HepG2 (cell line): ENCODE results near the gene PDZD4. TPM values are rescaled to one million over a fixed set of nuclear protein-coding genes. Genes with fewer than 3 reads are reported as not detected.

Source experiments
- SRY ChIP-seq: sonication (generic); formaldehyde crosslinking; IDR thresholded peaks from 2 replicates; pipeline ENCODE4 v1.8.0; 2022; ENCODE audit warnings: mild to moderate bottlenecking, missing genetic modification reagents
- THYN1 ChIP-seq: sonication (generic); formaldehyde crosslinking; IDR thresholded peaks from 2 replicates; pipeline ENCODE4 v1.8.1; 2023; ENCODE audit warnings: low read depth, mild to moderate bottlenecking, moderate library complexity, missing genetic modification reagents, borderline replicate concordance
- ZFP41 ChIP-seq: sonication (generic); formaldehyde crosslinking; IDR thresholded peaks from 2 replicates; pipeline ENCODE4 v1.4.0; 2020; ENCODE audit warnings: mild to moderate bottlenecking, missing genetic modification reagents, borderline replicate concordance
- ZKSCAN8 ChIP-seq: IDR thresholded peaks from 2 replicates; pipeline ENCODE4 v1.6.1; 2016; ENCODE audit warnings: borderline replicate concordance, missing genetic modification reagents, missing compliant biosample characterization
- ZNF44 ChIP-seq: sonication (generic); formaldehyde crosslinking; IDR thresholded peaks from 2 replicates; pipeline ENCODE4 v1.5.1; 2020; ENCODE audit warnings: mild to moderate bottlenecking, missing genetic modification reagents
- ZNF501 ChIP-seq: sonication (generic); formaldehyde crosslinking; IDR thresholded peaks from 2 replicates; pipeline ENCODE4 v1.5.1; 2020; ENCODE audit warnings: mild to moderate bottlenecking, moderate library complexity, missing genetic modification reagents
- ZNF572 ChIP-seq: sonication (generic); formaldehyde crosslinking; IDR thresholded peaks from 2 replicates; pipeline ENCODE4 v1.5.1; 2020; ENCODE audit warnings: mild to moderate bottlenecking, missing genetic modification reagents
- polyA plus RNA-seq, 8 experiments: library from polyadenylated mRNA; depleted of rRNA in 3 of 8; stranded (reverse) in 7 of 8; unstranded in 1 of 8; fragments of >200 nt; fragmentation: Illumina TruSeq in 4 of 8; extraction: Trizol in 4 of 8; gene quantifications; 2 replicates each; pipeline versions ENCODE4 v1.2.1 to v1.2.3, GENCODE V29; 2011 to 2016; ENCODE audit warnings: low read depth in 4 of 8, missing spikeins in 1 of 8, mixed read lengths in 1 of 8; ENCODE audit not compliant: insufficient read depth in 1 of 8
- total RNA-seq, 5 experiments: library from RNA; depleted of rRNA; stranded (reverse); fragments of >200 nt; fragmentation: Illumina TruSeq; extraction: Trizol; gene quantifications; 2 replicates each; pipeline ENCODE4 v1.2.3, GENCODE V29; 2016; ENCODE audit warnings: low read depth in 1 of 5
- TF ChIP-seq, protein P1 (sequence below): sonication (generic); formaldehyde crosslinking; IDR thresholded peaks from 2 replicates; pipeline ENCODE4 v1.8.1; 2023; ENCODE audit warnings: mild to moderate bottlenecking, missing genetic modification reagents
- TF ChIP-seq, protein P2 (sequence below): sonication (generic); formaldehyde crosslinking; IDR thresholded peaks from 2 replicates; pipeline ENCODE4 v1.4.0; 2020; ENCODE audit warnings: missing genetic modification reagents
- TF ChIP-seq, protein P3 (sequence below): IDR thresholded peaks from 2 replicates; pipeline ENCODE4 v1.6.1; 2016

Gene PDZD4
- total and polyA plus RNA-seq, 2 of the 13 experiments (the other 11 are each of a cell fraction or from before 2014, with no cell fraction given), result not detected

DNA sequence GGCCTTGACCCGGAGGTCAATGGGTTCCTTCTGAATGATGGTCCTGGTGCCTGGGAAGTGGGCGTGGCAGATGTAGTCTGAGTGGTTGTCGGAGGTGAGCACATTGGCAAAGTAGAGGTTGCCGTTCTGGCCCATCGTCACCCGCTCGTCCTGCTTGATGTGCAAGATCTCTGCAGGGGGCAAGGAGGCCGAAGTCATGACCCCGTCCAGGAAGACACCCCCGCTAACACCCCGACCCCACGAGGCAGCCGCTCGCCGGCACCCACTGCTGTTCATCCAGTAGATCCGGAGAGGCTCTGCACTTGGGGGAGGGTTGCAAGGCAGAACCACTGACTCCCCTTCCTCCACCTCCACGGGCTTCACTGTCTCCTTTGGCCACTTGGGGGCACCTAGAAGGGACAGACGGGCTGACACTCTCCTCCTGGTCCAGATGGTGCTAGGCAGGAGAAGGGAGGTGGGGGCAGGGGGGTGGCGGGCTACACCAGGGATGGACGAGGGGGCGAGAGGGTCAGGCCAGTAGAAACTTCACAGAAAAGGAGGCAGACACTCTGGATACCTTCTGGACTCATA, 40.5 kb upstream of the PDZD4 start (continued):
- TF ChIP-seq ZNF501 (CRISPR knock-in tag) (no peak), ZKSCAN8 (CRISPR knock-in tag) (no peak), ZNF44 (CRISPR knock-in tag) (no peak), THYN1 (CRISPR knock-in tag) (no peak), ZFP41 (CRISPR knock-in tag) (no peak), ZNF572 (CRISPR knock-in tag) (no peak), SRY (CRISPR knock-in tag) (no peak)
- TF ChIP-seq, protein P1, sequence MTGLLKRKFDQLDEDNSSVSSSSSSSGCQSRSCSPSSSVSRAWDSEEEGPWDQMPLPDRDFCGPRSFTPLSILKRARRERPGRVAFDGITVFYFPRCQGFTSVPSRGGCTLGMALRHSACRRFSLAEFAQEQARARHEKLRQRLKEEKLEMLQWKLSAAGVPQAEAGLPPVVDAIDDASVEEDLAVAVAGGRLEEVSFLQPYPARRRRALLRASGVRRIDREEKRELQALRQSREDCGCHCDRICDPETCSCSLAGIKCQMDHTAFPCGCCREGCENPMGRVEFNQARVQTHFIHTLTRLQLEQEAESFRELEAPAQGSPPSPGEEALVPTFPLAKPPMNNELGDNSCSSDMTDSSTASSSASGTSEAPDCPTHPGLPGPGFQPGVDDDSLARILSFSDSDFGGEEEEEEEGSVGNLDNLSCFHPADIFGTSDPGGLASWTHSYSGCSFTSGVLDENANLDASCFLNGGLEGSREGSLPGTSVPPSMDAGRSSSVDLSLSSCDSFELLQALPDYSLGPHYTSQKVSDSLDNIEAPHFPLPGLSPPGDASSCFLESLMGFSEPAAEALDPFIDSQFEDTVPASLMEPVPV (CRISPR knock-in tag), result no peak
- TF ChIP-seq, protein P2, sequence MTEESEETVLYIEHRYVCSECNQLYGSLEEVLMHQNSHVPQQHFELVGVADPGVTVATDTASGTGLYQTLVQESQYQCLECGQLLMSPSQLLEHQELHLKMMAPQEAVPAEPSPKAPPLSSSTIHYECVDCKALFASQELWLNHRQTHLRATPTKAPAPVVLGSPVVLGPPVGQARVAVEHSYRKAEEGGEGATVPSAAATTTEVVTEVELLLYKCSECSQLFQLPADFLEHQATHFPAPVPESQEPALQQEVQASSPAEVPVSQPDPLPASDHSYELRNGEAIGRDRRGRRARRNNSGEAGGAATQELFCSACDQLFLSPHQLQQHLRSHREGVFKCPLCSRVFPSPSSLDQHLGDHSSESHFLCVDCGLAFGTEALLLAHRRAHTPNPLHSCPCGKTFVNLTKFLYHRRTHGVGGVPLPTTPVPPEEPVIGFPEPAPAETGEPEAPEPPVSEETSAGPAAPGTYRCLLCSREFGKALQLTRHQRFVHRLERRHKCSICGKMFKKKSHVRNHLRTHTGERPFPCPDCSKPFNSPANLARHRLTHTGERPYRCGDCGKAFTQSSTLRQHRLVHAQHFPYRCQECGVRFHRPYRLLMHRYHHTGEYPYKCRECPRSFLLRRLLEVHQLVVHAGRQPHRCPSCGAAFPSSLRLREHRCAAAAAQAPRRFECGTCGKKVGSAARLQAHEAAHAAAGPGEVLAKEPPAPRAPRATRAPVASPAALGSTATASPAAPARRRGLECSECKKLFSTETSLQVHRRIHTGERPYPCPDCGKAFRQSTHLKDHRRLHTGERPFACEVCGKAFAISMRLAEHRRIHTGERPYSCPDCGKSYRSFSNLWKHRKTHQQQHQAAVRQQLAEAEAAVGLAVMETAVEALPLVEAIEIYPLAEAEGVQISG, result no peak
- TF ChIP-seq, protein P3, sequence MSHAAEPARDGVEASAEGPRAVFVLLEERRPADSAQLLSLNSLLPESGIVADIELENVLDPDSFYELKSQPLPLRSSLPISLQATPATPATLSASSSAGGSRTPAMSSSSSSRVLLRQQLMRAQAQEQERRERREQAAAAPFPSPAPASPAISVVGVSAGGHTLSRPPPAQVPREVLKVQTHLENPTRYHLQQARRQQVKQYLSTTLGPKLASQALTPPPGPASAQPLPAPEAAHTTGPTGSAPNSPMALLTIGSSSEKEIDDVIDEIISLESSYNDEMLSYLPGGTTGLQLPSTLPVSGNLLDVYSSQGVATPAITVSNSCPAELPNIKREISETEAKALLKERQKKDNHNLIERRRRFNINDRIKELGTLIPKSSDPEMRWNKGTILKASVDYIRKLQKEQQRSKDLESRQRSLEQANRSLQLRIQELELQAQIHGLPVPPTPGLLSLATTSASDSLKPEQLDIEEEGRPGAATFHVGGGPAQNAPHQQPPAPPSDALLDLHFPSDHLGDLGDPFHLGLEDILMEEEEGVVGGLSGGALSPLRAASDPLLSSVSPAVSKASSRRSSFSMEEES, result no peak
